ENCODE measurements around the gene WDR18. TPM values are rescaled to one million over a fixed set of nuclear protein-coding genes. Genes with fewer than 3 reads are reported as not detected.

Gene WDR18
- total RNA-seq, 1 experiment from 2014 or later, result 56.7 TPM

GRCh38 chr19:1032264-1032867 is 48.2 kb downstream of the WDR18 start:
- H3K4me3 ChIP-seq (ENCODE audit: low read length), result no peak overlapping the region
- DNase-seq (no peak), ATAC-seq (no peak)
- H3K27me3 ChIP-seq (ENCODE audit: low read length), result no peaks in the 10 kb centered on the region
- no TSS peak for BruUV-seq (replicated peaks)
- no peaks in the 10 kb centered on the region for H4K20me1 ChIP-seq (ENCODE audit: low read length)
- H3K9me3 ChIP-seq (ENCODE audit: low read length), result no peaks in the 10 kb centered on the region
- H3K9me2 ChIP-seq (replicated peaks; ENCODE audit: low read length), result no peaks in the 10 kb centered on the region
- H3K79me2 ChIP-seq (ENCODE audit: low read length), result peaks cover 27% of the 10 kb centered on the region
- intact Hi-C loops (cut with micrococcal nuclease), result no loop called here
- no peaks in the 10 kb centered on the region; the same call in 1 of the 2 replicates for H3K4me1 ChIP-seq (ENCODE audit: insufficient read depth, low read length)
- CTCF ChIA-PET, result interaction anchor here (0.7 kb wide), 1 partner anchor 32 kb away, joined by 11 read pairs; no protein-coding TSS in a partner anchor
- H3K4me2 ChIP-seq (ENCODE audit: low read length), result no peak overlapping the region
- POLR2A ChIA-PET (ENCODE audit: unreplicated experiment), result no interaction called here
- peaks cover 6% of the 10 kb centered on the region; the same call in 1 of the 2 replicates for H3K36me3 ChIP-seq (ENCODE audit: low read depth, low read length)
- H3K27ac ChIP-seq (ENCODE audit: low read length), result no peak overlapping the region
- TF ChIP-seq EZH2 (IDR thresholded peaks at IDR 0.05; ENCODE audit: low read length, unreplicated experiment) (no peak), CTCF (conservative IDR thresholded peaks at IDR 0.05; ENCODE audit: low read depth, low read length) (no peak), EZH2phosphoT487 (IDR thresholded peaks at IDR 0.05; ENCODE audit: borderline replicate concordance, low read length) (no peak)
- no peaks in the 10 kb centered on the region for H3F3A ChIP-seq (ENCODE audit: low read length, unreplicated experiment)
- H3K9ac ChIP-seq (ENCODE audit: low read length), result no peak overlapping the region
- no peak overlapping the region for H2AFZ ChIP-seq (ENCODE audit: low read length)

- Histone ChIP-seq H3K79me2 (ENCODE audit: low read length) (no peaks in the 10 kb centered on the region), H2AFZ (ENCODE audit: low read length) (no peak overlapping the region), H3K9me3 (ENCODE audit: low read length) (no peaks in the 10 kb centered on the region), H3K4me3 (ENCODE audit: low read length) (no peak overlapping the region), H4K20me1 (ENCODE audit: low read length) (no peaks in the 10 kb centered on the region), H3F3A (ENCODE audit: low read length, unreplicated experiment) (no peaks in the 10 kb centered on the region), H3K4me2 (ENCODE audit: low read length) (no peak overlapping the region), H3K9me2 (replicated peaks; ENCODE audit: low read length) (no peaks in the 10 kb centered on the region), H3K27ac (ENCODE audit: low read length) (no peak overlapping the region), H3K27me3 (ENCODE audit: low read length) (no peaks in the 10 kb centered on the region), H3K4me1 (ENCODE audit: insufficient read depth, low read length) (peaks cover 4% of the 10 kb centered on the region; the same call in 1 of the 2 replicates), H3K36me3 (ENCODE audit: low read depth, low read length) (peaks cover 6% of the 10 kb centered on the region; the same call in 1 of the 2 replicates), H3K9ac (ENCODE audit: low read length) (no peak overlapping the region)
- BruUV-seq (replicated peaks), result no TSS peak
- TF ChIP-seq EZH2 (IDR thresholded peaks at IDR 0.05; ENCODE audit: low read length, unreplicated experiment) (no peak), CTCF (conservative IDR thresholded peaks at IDR 0.05; ENCODE audit: low read depth, low read length) (no peak), EZH2phosphoT487 (IDR thresholded peaks at IDR 0.05; ENCODE audit: borderline replicate concordance, low read length) (no peak)
- CTCF ChIA-PET, result no interaction called here
- ATAC-seq (no peak), DNase-seq (no peak)
- intact Hi-C loops (cut with micrococcal nuclease), result no loop called here
- POLR2A ChIA-PET (ENCODE audit: unreplicated experiment), result no interaction called here
These were observed 52.0 kb downstream of the WDR18 start for GRCh38 chr19:1035998-1036621.

- POLR2A ChIA-PET (ENCODE audit: unreplicated experiment), result interaction anchor here (0.6 kb wide), 1 partner anchor 201 kb away, joined by 4 read pairs; no protein-coding TSS in a partner anchor
- Histone ChIP-seq H3K4me1 (ENCODE audit: insufficient read depth, low read length) (peaks cover 16% of the 10 kb centered on the region; the same call in 1 of the 2 replicates), H3K9ac (ENCODE audit: low read length) (no peak overlapping the region), H3K27ac (ENCODE audit: low read length) (no peak overlapping the region), H3K36me3 (ENCODE audit: low read depth, low read length) (no peaks in the 10 kb centered on the region; the same call in 1 of the 2 replicates), H3F3A (ENCODE audit: low read length, unreplicated experiment) (no peaks in the 10 kb centered on the region), H3K4me3 (ENCODE audit: low read length) (no peak overlapping the region), H3K9me3 (ENCODE audit: low read length) (no peaks in the 10 kb centered on the region), H3K9me2 (replicated peaks; ENCODE audit: low read length) (no peaks in the 10 kb centered on the region), H2AFZ (ENCODE audit: low read length) (no peak overlapping the region), H3K27me3 (ENCODE audit: low read length) (no peaks in the 10 kb centered on the region), H4K20me1 (ENCODE audit: low read length) (no peaks in the 10 kb centered on the region), H3K4me2 (ENCODE audit: low read length) (no peak overlapping the region), H3K79me2 (ENCODE audit: low read length) (no peaks in the 10 kb centered on the region)
- intact Hi-C loops (cut with micrococcal nuclease), result no loop called here
- TF ChIP-seq EZH2 (IDR thresholded peaks at IDR 0.05; ENCODE audit: low read length, unreplicated experiment) (no peak), EZH2phosphoT487 (IDR thresholded peaks at IDR 0.05; ENCODE audit: borderline replicate concordance, low read length) (no peak), CTCF (conservative IDR thresholded peaks at IDR 0.05; ENCODE audit: low read depth, low read length) (no peak)
- BruUV-seq (replicated peaks), result no TSS peak
- DNase-seq (no peak), ATAC-seq (no peak)
- CTCF ChIA-PET, result no interaction called here
These were observed 53.5 kb downstream of the WDR18 start for GRCh38 chr19:1037621-1038064.
